GM18858 (cell line): ENCODE results near the gene ACSS3.
A peak's percentile ranks its signal among the peaks of the same experiment; 100 is the strongest.
"Not testable (repeated sequence)": the region's sequence is repeated elsewhere in the genome, so short reads cannot be mapped to it uniquely, and the experiment has no call there.

ENCODE experiments used
- ATAC-seq: cut with Tn5 transposase; IDR thresholded peaks from one replicate; pipeline ENCODE4 v1.9.1; 2021; ENCODE audit not compliant: unreplicated experiment

ACSS3 gene

GRCh38 chr12:81092053-81092452 is 14.2 kb downstream of the ACSS3 start:
- no peak for ATAC-seq

GRCh38 chr12:81094718-81095360 is 17.0 kb downstream of the ACSS3 start:
- no peak for ATAC-seq

- ATAC-seq, result no peak
Measured at GRCh38 chr12:81095501-81096232, 17.8 kb downstream of the ACSS3 start.

- no peak for ATAC-seq
Measured at GRCh38 chr12:81105687-81106086, 27.8 kb downstream of the ACSS3 start.

- ATAC-seq, result no peak
Measured at GRCh38 chr12:81114226-81114625, 36.3 kb downstream of the ACSS3 start.

GRCh38 chr12:81119069-81119468 is 41.2 kb downstream of the ACSS3 start:
- not testable (repeated sequence) for ATAC-seq

GRCh38 chr12:81120961-81121360 is 43.1 kb downstream of the ACSS3 start:
- ATAC-seq, result no peak

- ATAC-seq, result no peak
Measured at GRCh38 chr12:81123611-81124010, 45.7 kb downstream of the ACSS3 start.

- no peak for ATAC-seq
Measured at GRCh38 chr12:81125691-81126090, 47.8 kb downstream of the ACSS3 start.

GRCh38 chr12:81128930-81129554 is 51.2 kb downstream of the ACSS3 start:
- ATAC-seq, result peak; percentile 96

- ATAC-seq, result no peak
Measured at GRCh38 chr12:81136519-81136918, 58.6 kb downstream of the ACSS3 start.

GRCh38 chr12:81137801-81138200 is 59.9 kb downstream of the ACSS3 start:
- no peak for ATAC-seq

GRCh38 chr12:81141217-81141616 is 63.3 kb downstream of the ACSS3 start:
- no peak for ATAC-seq

GRCh38 chr12:81143057-81143456 is 65.2 kb downstream of the ACSS3 start:
- no peak for ATAC-seq

GRCh38 chr12:81146228-81147225 is 68.6 kb downstream of the ACSS3 start:
- ATAC-seq, result no peak

- no peak for ATAC-seq
Measured at GRCh38 chr12:81147292-81147919, 69.5 kb downstream of the ACSS3 start.

- no peak for ATAC-seq
Measured at GRCh38 chr12:81150382-81150781, 72.5 kb downstream of the ACSS3 start.

GRCh38 chr12:81159856-81160255 is 82.0 kb downstream of the ACSS3 start:
- no peak for ATAC-seq

- ATAC-seq, result no peak
Measured at GRCh38 chr12:81161680-81162079, 83.8 kb downstream of the ACSS3 start.

GRCh38 chr12:81162391-81163136 is 84.7 kb downstream of the ACSS3 start:
- ATAC-seq, result no peak
